GM21526 (cell line): Measurements from ENCODE around the gene THAP3.

Experiments
- ATAC-seq: cut with Tn5 transposase; IDR thresholded peaks from one replicate; pipeline ENCODE4 v1.9.1; 2021; ENCODE audit warnings: moderate library complexity; ENCODE audit not compliant: unreplicated experiment, low FRiP score

Gene THAP3

GRCh38 chr1:6624710-6625583 lies at the start of gene THAP3:
Gene THAP3, plus strand, starts transcription at chr1:6624868. Its CDS starts 351 bp downstream, at chr1:6625219.
- peak; percentile 63 for ATAC-seq

- ATAC-seq: no peak
Observed at GRCh38 chr1:6577831-6578525, 46.7 kb upstream of the THAP3 start.

- no peak for ATAC-seq
Observed at GRCh38 chr1:6578624-6579373, 45.9 kb upstream of the THAP3 start.

GRCh38 chr1:6579374-6580118 lies 45.1 kb upstream of the THAP3 start, which contains the start of gene ZBTB48:
Gene ZBTB48, plus strand, starts transcription at chr1:6579994. Its CDS starts 616 bp downstream, at chr1:6580610.
- peak; percentile 95 for ATAC-seq

GRCh38 chr1:6580119-6580592 lies 44.5 kb upstream of the THAP3 start:
- ATAC-seq: no peak

GRCh38 chr1:6580593-6581409 lies 43.9 kb upstream of the THAP3 start:
- no peak for ATAC-seq

GRCh38 chr1:6581561-6582305 lies 42.9 kb upstream of the THAP3 start:
- ATAC-seq: no peak

- ATAC-seq: no peak
Observed at GRCh38 chr1:6582370-6582769, 42.3 kb upstream of the THAP3 start.

GRCh38 chr1:6584126-6585080 lies 40.3 kb upstream of the THAP3 start:
- no peak for ATAC-seq

- ATAC-seq: no peak
Observed at GRCh38 chr1:6585081-6585722, 39.5 kb upstream of the THAP3 start.

- ATAC-seq: no peak
Observed at GRCh38 chr1:6585841-6586240, 38.8 kb upstream of the THAP3 start.

GRCh38 chr1:6586404-6586816 lies 38.3 kb upstream of the THAP3 start:
- no peak for ATAC-seq

- no peak for ATAC-seq
Observed at GRCh38 chr1:6587261-6588005, 37.2 kb upstream of the THAP3 start.

GRCh38 chr1:6588128-6588892 lies 36.4 kb upstream of the THAP3 start:
- ATAC-seq: no peak

GRCh38 chr1:6588893-6589520 lies 35.7 kb upstream of the THAP3 start:
- ATAC-seq: no peak
